OCI-LY1 (cell line): Measurements from ENCODE around the gene LCE2A.

ENCODE experiments used
- EZH2 ChIP-seq: fragments of 200-600 bp; sonication (generic), shearing (Covaris generic); IDR thresholded peaks from 2 replicates; pipeline ENCODE4 v1.8.0; 2017; ENCODE audit warnings: borderline replicate concordance, mixed run types, mild to moderate bottlenecking, antibody characterized with exemption, low read length, moderate library complexity, mixed read lengths
- TF ChIP-seq, protein P1 (sequence below): fragments of 200-600 bp; sonication (generic), shearing (Covaris generic); IDR thresholded peaks from 2 replicates; pipeline ENCODE4 v1.5.1; 2017; ENCODE audit warnings: mild to moderate bottlenecking, antibody characterized with exemption, low read length, moderate library complexity, mixed read lengths

DNA sequence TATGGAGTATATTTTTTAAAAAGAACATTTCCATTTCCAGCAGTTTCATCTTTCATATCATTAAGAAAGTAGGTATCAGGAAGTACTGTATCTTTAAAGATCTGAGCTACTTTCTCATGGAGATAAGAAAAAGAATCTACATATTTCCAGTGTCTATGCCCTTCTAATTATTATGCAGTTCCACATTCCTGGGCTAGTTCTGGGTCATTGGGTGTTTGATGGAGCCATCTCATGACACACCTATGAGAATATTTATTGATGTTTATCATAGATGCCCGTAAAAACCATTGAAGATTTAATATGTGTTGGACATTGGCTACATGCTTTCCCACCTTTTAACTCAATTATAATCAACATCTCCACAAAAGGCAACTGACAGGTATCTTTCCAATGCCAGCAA, 30.8 kb downstream of the LCE2A start:
- TF ChIP-seq EZH2, result no peak
- TF ChIP-seq, protein P1, sequence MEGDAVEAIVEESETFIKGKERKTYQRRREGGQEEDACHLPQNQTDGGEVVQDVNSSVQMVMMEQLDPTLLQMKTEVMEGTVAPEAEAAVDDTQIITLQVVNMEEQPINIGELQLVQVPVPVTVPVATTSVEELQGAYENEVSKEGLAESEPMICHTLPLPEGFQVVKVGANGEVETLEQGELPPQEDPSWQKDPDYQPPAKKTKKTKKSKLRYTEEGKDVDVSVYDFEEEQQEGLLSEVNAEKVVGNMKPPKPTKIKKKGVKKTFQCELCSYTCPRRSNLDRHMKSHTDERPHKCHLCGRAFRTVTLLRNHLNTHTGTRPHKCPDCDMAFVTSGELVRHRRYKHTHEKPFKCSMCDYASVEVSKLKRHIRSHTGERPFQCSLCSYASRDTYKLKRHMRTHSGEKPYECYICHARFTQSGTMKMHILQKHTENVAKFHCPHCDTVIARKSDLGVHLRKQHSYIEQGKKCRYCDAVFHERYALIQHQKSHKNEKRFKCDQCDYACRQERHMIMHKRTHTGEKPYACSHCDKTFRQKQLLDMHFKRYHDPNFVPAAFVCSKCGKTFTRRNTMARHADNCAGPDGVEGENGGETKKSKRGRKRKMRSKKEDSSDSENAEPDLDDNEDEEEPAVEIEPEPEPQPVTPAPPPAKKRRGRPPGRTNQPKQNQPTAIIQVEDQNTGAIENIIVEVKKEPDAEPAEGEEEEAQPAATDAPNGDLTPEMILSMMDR, result no peak
